Esophagus muscularis mucosa (tissue), 4 donors: Measurements from ENCODE around the gene ATP5PO. TPM values are rescaled to one million over a fixed set of nuclear protein-coding genes. Genes with fewer than 3 reads are reported as not detected.

Source experiments
- DNase-seq: peaks from one replicate; pipeline ENCODE4 v3.0.0-alpha.2; 2017; ENCODE audit errors: extremely low spot score
- H3K27ac ChIP-seq, 4 donors: fragments of 200-600 bp; sonication (generic); replicated peaks in 1 of 4; 1 replicate in 3 of 4; 2 replicates in 1 of 4; pipeline ENCODE4 v1.5.1; 2016 to 2019; ENCODE audit warnings: mild to moderate bottlenecking in 1 of 4
- H3K27me3 ChIP-seq, 4 donors: fragments of 200-600 bp; sonication (generic); one replicate each; pipeline versions ENCODE4 v1.5.1 to v1.6.0; 2016 to 2019
- H3K36me3 ChIP-seq, 4 donors: fragments of 200-600 bp; sonication (generic); one replicate each; pipeline ENCODE4 v1.5.1; 2016 to 2019
- H3K4me1 ChIP-seq, 4 donors: fragments of 200-600 bp; sonication (generic); one replicate each; pipeline ENCODE4 v1.5.1; 2016 to 2019
- H3K4me3 ChIP-seq, 4 donors: fragments of 200-600 bp; sonication (generic); 1 replicate in 2 of 4; 2 replicates in 2 of 4; pipeline ENCODE4 v1.5.1; 2016 to 2019; ENCODE audit warnings: mild to moderate bottlenecking in 4 of 4, moderate library complexity in 1 of 4
- H3K9me3 ChIP-seq, 4 donors: fragments of 200-600 bp; sonication (generic); 1 replicate in 3 of 4; 2 replicates in 1 of 4; pipeline ENCODE4 v1.5.1; 2016 to 2019
- CTCF ChIP-seq, 3 experiments: fragments of 200-600 bp in 2 of 3; fragments of 450-650 bp in 1 of 3; sonication (generic) in 2 of 3; IDR thresholded peaks; one replicate each; pipeline ENCODE4 v1.5.1; 2017 to 2019; ENCODE audit warnings: antibody characterized with exemption in 3 of 3, mild to moderate bottlenecking in 2 of 3, moderate library complexity in 1 of 3
- EP300 ChIP-seq: sonication (generic); formaldehyde crosslinking; IDR thresholded peaks from one replicate; pipeline ENCODE4 v1.6.1; 2017; ENCODE audit warnings: antibody characterized with exemption
- POLR2A ChIP-seq: fragments of 450-650 bp; IDR thresholded peaks from one replicate; pipeline ENCODE4 v1.6.1; 2017; ENCODE audit warnings: antibody characterized with exemption, moderate library complexity, mild to moderate bottlenecking, low read depth
- POLR2AphosphoS5 ChIP-seq, 2 donors: sonication (generic); formaldehyde crosslinking; IDR thresholded peaks; one replicate each; pipeline ENCODE4 v1.6.1; 2017; ENCODE audit warnings: antibody characterized with exemption in 2 of 2
- WGBS: methylation state at CpG from one replicate; pipeline ENCODE4 v1.1.5; 2018; 5-methylcytosine and 5-hydroxymethylcytosine counted together
- intact Hi-C: fragments of 100-400 bp; cut with DNase I; formaldehyde crosslinking; loops from one replicate; pipeline ENCODE4 v1.15.1; 2023
- total RNA-seq, 4 donors: library from RNA; depleted of rRNA; stranded (reverse); fragments of >200 nt; gene quantifications; one replicate each; pipeline versions ENCODE4 v1.1.0 to v1.2.1, GENCODE V29; 2016

ATP5PO gene
- total RNA-seq, 4 donors from 2014 or later, result 130 to 289 (median 195) TPM

GRCh38 chr21:33883118-33883517 is 32.5 kb downstream of the ATP5PO start:
- no peak for DNase-seq
- H3K27me3 ChIP-seq, result no peaks in the 10 kb centered on the region
- WGBS, result 89% methylated on average over 12 of the region's 12 CpGs

GRCh38 chr21:33881689-33882440 is 33.7 kb downstream of the ATP5PO start:
- DNase-seq, result no peak
- no peak overlapping the region for H3K4me3 ChIP-seq
- no peaks in the 10 kb centered on the region for H3K36me3 ChIP-seq
- no peak for TF ChIP-seq EP300
- no peak for TF ChIP-seq POLR2AphosphoS5 (IDR thresholded peaks at IDR 0.05)
- no peak for TF ChIP-seq POLR2A
- TF ChIP-seq CTCF (IDR thresholded peaks at IDR 0.05), result no peak
- no peaks in the 10 kb centered on the region for H3K27me3 ChIP-seq
- WGBS, result 85% methylated on average over 9 of the region's 9 CpGs
- no peaks in the 10 kb centered on the region for H3K9me3 ChIP-seq
- H3K27ac ChIP-seq, result no peak overlapping the region
- peaks cover 0 to 14% (median 9%) of the 10 kb centered on the region in 4 donors for H3K4me1 ChIP-seq
- intact Hi-C loops, result no loop called here

More at GRCh38 chr21:33883118-33883517, 32.5 kb downstream of the ATP5PO start:
- H3K4me1 ChIP-seq, result peaks cover 0 to 14% (median 9%) of the 10 kb centered on the region in 4 donors
- H3K9me3 ChIP-seq, result no peaks in the 10 kb centered on the region
- no peak overlapping the region for H3K4me3 ChIP-seq
- no peak for TF ChIP-seq CTCF (IDR thresholded peaks at IDR 0.05)
- H3K36me3 ChIP-seq, result no peaks in the 10 kb centered on the region
- no peak overlapping the region for H3K27ac ChIP-seq
- intact Hi-C loops, result no loop called here

- intact Hi-C loops, result no loop called here
Observed at GRCh38 chr21:33880626-33881025, 35.0 kb downstream of the ATP5PO start.

GRCh38 chr21:33878824-33879223 is 36.8 kb downstream of the ATP5PO start:
- H3K27me3 ChIP-seq, result no peaks in the 10 kb centered on the region
- no peak for TF ChIP-seq POLR2AphosphoS5 (IDR thresholded peaks at IDR 0.05)
- WGBS, result 85% methylated on average over 6 of the region's 6 CpGs
- DNase-seq, result no peak
- no peaks in the 10 kb centered on the region for H3K9me3 ChIP-seq
- no peaks in the 10 kb centered on the region for H3K4me1 ChIP-seq
- no peak overlapping the region for H3K4me3 ChIP-seq
- no peak overlapping the region for H3K27ac ChIP-seq
- H3K36me3 ChIP-seq, result no peaks in the 10 kb centered on the region
- intact Hi-C loops, result no loop called here

More at GRCh38 chr21:33880626-33881025, 35.0 kb downstream of the ATP5PO start:
- Histone ChIP-seq H3K4me1 (peaks cover 0 to 14% (median 9%) of the 10 kb centered on the region in 4 donors), H3K9me3 (no peaks in the 10 kb centered on the region), H3K27me3 (no peaks in the 10 kb centered on the region), H3K4me3 (no peak overlapping the region), H3K27ac (no peak overlapping the region), H3K36me3 (no peaks in the 10 kb centered on the region)
- TF ChIP-seq POLR2AphosphoS5 (IDR thresholded peaks at IDR 0.05), result no peak
- TF ChIP-seq CTCF (IDR thresholded peaks at IDR 0.05), result no peak
- no peak for TF ChIP-seq EP300
- no peak for TF ChIP-seq POLR2A
- 88% methylated on average over 10 of the region's 13 CpGs for WGBS
- no peak for DNase-seq

GRCh38 chr21:33875026-33875695 is 40.4 kb downstream of the ATP5PO start:
- H3K27me3 ChIP-seq, result no peaks in the 10 kb centered on the region
- WGBS, result 93% methylated on average over 11 of the region's 20 CpGs
- no peak for DNase-seq

More at GRCh38 chr21:33875026-33875695, 40.4 kb downstream of the ATP5PO start:
- Histone ChIP-seq H3K27ac (no peak overlapping the region), H3K4me3 (no peak overlapping the region), H3K9me3 (no peaks in the 10 kb centered on the region), H3K36me3 (no peaks in the 10 kb centered on the region), H3K4me1 (no peaks in the 10 kb centered on the region)
- intact Hi-C loops, result no loop called here
- TF ChIP-seq POLR2A (no peak), CTCF (IDR thresholded peaks at IDR 0.05) (no peak), EP300 (no peak), POLR2AphosphoS5 (IDR thresholded peaks at IDR 0.05) (no peak)
